NCI-H2107 treated with DMSO at 0.1 percent for 48 hours (cell line): ENCODE data around the gene NRM.
"Not testable (repeated sequence)": the region's sequence is repeated elsewhere in the genome, so short reads cannot be mapped to it uniquely, and the experiment has no call there.

ENCODE experiments used
- DNase-seq: peaks from one replicate; lab custom pipeline; 2025; ENCODE audit not compliant: unreplicated experiment; lab: John Stamatoyannopoulos, UW

NRM gene

DNA sequence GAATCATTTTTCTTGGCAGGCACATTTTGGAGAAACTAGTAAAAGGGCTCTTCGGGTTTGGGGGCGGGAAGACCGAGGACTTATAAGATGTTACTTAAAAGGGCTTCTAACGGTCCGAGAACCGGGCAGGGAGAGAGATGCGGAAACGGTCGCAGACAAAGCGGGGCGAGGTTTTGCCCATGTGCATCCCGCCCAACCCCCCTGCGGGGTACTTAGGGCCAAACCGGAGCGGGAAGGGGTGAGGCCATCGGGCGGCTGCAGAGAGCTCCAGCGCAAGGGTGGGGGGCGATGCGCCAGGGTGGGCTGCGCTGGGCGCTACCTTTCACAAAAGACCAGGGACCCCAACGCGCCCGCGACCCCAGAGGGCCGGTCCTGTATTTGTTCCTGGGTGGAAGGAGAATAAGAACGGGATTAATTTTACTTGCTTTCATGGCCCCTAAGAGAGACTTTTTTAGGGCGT is 30.0 kb upstream of the NRM start:
- no peak for DNase-seq

DNA sequence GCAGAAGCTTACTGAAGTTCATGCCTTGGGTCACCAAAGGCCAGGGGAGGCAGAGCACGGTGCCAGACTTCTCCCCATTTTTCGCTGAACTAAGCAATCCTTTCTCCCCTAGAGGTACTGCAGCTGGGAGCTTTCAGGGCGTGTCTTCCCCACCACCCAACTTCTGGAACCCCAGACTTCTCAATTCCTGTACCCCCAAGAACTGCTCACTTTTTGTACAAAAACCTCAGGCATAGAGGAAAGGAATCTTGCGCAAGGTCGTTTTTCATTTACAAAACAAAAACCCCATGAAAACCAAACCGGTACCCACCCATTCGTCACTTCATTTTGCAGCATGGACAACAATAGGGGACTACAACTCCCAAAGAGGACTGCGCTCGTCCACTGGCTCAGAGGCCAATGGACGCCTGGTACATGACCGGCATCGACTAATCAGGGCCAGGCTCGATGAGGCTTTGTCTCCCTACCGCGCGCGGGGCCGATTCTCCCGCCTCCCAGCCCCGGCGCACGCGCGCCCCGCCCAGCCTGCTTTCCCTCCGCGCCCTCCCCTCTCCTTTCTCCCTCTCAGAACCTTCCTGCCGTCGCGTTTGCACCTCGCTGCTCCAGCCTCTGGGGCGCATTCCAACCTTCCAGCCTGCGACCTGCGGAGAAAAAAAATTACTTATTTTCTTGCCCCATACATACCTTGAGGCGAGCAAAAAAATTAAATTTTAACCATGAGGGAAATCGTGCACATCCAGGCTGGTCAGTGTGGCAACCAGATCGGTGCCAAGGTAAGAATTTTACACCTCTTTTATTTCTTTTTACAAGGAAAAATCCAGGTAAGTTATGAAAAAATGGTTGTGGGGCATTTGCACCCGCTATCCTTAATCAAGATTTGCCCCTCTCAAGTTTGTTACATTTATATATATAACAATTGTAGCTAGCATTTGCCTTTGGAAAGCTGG is 29.3 kb upstream of the NRM start, which contains the start of gene TUBB:
TUBB (plus strand) TSS at position 562 of the 947 bp plus-strand sequence; CDS start at position 717, 155 bp downstream.
- DNase-seq = peak; percentile 79

DNA sequence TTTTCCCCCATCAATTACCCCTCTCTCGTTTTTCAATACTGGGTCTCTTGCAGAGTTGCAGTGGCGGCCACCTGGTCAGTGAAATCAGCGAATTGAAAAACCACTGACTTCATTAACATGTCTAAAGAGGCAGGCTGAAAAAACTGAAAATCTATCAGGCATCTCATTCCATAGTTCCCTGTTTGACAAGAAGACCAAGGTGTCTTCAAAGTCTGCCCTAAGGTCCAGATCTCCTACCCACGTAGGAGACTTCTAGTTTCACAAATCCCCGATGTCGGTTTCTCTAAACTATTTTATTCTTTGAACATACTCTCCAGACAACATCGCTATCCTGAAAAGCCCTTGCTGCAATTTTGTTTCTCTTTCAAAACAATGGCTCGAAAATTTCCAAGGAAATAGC is 28.6 kb upstream of the NRM start:
- peak; percentile 47 for DNase-seq

DNA sequence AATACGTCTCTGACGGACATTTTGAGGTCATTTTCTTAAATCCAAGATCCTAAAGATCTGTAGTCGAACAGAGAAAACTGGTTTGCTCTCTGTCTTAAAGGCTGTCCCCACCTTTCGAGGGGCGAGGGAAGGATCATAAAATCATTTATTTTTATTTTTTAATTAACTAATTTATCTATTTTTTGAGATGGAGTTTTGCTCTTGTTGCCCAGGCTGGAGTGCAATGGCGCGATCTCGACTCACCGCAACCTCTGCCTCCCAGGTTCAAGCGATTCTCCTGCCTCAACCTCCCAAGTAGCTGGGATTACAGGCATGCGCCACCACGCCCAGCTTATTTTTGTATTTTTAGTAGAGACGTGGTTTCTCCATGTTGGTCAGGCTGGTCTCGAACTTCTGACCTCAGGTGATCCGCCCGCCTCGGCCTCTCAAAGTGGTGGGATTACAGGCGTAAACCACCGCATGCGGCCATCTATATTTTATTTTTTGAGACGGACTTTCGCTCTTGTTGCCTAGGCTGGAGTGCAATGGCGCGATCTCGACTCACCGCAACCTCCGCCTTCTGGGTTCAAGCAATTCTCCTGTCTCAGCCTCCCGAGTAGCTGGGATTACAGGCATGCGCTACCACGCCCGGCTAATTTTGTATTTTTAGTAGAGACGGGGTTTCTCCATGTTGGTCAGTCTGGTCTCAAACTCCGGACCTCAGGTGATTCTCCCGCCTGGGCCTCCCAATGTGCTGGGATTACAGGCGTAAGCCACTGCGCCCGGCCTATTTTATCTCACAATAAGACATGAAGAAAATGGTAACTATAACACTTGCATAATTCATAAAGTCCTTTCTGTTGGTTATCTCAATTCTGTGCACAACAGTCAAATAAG is 27.3 kb upstream of the NRM start:
- not testable (repeated sequence) for DNase-seq

DNA sequence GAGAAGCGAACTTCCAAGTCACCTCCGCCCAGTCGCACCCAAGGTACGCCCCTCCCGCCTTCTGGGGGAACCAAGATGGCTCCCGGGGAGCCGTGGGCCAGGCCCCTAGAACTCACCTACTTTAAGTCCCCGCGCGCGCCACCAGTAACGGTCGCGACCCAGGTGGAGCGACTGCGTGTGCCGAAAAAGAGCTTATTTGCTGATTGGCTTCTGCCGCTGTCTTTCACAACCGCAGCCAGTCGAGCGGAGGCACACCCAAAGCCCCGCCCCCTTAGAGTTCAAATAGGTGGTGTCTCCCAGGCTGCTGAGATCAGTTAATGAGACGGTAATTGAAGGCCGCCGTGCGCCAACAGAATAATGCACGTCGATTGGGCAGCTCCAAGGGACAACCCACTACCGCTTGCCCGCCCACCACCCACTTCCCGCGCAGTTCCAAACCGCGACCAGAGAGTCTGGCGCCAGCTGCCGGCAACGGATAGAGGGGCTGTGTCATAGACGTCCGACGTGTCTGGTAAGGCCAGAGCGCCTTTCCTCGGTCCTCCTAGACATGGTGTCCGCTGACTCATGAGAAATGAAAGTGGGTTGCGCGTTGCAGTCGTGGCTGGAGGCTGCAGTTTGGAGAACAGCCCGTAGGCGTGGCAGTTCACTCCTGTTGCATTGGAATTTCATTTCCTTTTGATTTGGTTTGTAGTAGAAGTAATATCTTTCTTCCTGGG is 26.5 kb upstream of the NRM start, which contains the start of gene MDC1:
MDC1 (minus strand) TSS at position 153 of the 716 bp plus-strand sequence. CDS start 2,106 bp downstream, outside the sequence.
- DNase-seq = peak; percentile 94

DNA sequence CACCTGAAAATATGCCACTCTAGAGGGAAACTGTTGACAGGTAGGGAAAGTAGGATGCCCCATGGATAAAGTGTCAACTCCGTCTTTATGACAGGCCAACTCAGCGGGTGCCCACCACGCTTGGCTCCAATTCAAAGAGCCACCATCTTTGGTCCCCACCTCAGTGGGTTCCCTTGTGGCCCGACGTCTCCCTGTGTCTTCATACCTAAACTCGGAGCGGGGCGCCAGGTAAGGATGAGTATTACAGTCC is 26.0 kb upstream of the NRM start:
- no peak for DNase-seq

DNA sequence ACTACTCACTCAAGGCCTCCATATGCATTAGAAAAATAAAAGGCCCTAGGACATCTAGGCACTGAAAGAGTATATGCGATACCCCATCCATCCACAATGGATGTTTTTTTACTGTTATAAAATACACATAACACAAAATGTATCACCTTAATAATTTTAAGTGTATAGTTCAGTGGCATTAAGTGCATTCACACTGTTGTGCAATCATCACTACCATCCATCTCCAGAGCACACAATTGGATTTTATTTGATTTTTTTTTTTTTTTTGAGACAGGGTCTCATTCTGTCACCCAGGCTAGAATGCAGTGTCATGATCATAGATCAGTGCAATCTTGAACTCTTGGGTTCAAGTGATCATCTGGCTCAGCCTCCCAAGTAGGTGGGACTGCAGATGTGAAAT is 23.5 kb upstream of the NRM start:
- no peak for DNase-seq

DNA sequence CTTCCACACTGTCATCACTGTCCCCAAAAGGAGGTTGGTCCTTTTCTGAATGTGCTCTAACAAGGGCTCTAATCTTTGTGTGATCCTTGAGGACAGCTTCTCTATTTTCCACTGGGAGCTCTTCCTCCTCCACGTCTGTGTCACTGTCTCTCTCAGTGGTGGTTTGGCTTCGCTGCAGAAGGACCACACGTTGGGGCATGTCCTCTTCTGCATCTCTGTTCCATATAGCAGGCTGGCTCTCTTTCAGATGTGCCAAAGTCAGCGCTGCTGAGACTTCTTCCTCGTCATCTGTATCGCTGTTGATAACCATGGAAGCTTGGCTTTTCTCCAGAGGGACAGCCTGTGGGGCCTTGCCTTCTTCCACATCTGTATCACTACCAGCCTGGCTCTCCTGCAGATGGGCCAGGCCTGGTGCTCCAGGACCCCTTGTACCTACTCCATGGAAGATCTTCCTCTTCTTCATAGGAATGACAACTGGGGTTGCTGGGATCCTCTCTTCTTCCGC is 21.7 kb upstream of the NRM start:
- no peak for DNase-seq

DNA sequence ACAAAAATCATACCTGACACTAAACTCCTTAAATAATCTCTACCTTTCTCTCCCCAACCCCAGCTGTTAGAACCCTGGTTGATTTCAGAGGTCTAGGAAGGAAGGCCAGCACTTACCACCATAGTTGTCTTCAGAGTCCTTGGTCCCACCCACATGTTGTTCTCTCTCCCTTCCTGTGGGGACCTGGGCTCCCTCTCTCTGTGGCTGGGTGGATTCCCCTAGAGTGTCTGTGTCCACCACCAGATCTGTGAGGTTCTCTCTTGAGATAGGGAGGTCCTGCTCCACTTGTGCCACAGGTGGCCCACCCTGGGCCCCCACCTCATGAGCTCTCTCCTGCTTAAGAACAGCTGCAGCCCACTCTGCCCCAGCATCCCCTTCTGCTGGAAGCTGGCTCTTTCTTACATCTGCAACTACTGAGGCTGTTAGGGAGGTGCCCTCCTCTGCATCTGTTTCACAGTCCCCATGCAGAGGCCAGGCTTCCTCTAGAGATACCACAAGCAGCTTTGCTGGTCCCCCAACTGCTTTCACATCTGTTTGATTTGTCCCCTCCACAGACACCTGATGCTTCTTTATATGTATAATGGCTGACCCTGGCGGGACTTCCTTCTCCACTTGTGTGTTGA is 21.1 kb upstream of the NRM start:
- no peak for DNase-seq

DNA sequence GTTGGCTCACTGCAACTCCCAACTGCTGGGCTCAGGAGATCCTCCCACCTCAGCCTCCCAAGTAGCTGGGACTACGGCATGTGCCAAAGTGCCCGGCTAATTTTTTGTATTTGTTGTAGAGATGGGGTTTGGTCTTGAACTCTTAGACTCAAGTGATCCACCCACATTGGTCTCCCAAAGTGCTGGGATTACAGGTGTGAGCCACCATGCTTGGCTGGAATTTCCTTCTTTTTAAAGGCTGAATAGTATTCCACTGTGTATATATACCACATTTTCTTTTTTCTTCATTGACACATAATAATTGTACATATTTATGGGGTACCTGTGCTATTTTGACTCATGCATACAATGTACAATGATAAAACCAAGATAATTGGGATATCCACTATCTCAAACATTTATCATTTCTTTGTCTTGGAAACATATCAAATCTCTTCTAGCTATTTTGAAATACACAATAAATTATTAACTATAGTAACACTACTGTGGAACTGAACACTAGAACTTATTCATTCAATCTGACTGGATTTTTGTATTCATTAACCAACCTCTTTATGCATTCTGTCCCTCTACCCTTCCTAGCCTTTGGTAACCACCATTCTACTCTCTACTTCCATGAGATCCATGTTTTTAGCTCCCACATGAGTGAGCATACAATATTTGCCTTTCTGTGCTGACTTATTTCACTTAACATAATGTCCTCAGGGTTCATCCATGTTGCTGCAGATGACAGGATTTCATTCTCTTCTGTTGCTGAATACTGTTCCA is 18.5 kb upstream of the NRM start:
- DNase-seq = no peak

DNA sequence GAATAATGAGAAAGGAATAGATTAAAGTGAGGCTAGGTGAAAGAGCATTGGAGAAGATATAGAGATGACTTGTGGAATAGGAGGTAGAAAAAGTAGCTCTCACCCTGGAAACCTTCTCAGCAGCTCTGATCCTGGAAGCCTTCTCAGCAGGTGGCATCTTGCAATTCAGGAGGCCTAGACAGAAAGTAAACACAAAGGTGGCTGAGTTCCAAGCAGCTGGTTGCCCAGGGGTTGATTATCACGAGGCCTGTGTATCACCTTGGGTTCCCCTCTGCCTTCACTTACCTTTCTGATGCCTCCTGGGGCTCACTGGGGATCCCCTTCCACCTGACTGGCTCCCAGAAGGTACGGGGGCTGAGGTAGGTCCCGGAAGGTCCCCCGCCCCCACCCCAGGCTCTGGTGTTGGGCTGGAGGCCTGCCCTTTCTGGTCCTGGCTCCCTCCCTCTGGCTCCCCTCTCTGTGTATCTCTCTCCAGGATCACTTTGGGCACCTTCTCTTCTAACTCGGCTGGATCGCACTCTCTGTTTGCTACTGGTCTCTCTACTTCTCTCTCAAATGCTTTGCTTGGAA is 16.6 kb upstream of the NRM start:
- peak; percentile 71 for DNase-seq

DNA sequence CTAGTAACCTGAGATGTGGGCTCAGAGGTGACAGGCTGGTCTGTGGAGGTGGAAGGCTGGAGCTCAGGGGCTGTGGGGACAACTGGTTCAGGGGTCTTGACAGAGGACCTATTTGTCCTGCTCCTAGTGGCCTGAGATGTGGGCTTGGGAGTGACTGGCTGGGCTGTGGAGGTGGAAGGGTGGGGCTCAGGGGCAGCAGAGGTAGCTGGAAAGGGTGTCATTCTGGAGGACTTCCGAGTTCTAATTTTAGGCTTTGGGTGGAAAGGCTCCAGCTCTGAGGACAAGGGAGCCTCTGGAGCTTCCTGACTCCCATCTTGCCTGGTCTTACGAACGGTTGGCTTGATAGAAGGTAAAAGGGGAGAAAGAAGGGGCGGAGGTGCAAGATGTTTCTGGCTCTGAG is 14.8 kb upstream of the NRM start:
- DNase-seq = no peak

DNA sequence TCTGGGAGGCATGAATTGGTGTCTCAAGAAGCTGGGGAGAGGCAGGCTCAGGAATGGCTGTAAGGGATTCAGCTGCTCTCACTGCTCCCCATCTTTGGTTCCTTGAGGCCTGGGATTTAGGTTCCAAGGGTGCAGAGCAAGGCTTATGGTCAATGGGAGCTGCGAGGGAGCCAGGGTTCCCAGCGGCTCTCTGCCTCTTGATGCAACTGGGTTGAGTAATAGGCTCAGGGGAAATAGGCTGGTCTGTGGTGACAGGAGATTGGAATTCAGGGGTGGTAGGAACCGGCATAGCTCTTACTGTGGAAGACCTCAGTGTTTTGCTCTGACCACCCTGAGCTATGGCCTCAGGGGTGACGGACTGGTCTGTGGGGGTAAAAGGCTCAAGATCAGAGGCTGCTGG is 13.0 kb upstream of the NRM start:
- no peak for DNase-seq

DNA sequence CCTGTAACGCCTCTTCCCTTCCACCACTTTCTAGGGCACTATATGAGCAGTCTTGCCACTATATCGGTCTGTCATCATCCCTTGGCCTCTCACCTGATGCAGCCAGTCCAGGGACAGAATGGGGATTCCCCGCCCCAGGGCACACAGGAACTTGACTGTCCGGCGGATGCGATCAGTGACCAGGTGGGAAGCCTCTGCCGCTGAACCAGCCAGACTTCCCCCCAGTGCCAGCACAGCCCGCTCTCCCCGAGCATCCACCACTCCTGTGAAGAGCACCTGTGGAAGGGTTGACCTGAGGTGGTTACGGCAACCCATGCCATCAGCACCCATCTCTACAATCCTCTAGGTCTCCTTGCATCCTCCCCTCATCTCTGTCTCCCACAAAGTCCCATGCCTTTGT is 12.2 kb upstream of the NRM start:
- no peak for DNase-seq

DNA sequence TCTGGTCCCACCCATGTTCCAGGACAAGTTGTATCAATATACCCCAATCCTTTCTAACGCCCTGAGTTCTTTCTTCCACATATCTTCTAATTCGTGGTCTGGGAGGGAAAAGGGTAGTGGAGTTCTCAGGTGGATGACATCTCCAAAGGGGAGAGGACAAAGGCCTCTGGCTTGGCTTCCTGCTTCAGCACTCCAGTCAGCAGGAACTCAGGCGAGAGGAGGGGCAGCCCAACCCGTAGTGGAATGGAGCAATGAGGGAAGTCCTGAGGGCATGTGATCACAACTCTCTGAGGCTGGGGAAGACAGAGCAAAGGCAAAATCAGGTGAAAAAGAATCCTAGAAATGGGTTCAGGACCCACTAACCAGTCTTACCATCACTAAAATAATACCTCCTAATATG is 9.6 kb upstream of the NRM start:
- no peak for DNase-seq

DNA sequence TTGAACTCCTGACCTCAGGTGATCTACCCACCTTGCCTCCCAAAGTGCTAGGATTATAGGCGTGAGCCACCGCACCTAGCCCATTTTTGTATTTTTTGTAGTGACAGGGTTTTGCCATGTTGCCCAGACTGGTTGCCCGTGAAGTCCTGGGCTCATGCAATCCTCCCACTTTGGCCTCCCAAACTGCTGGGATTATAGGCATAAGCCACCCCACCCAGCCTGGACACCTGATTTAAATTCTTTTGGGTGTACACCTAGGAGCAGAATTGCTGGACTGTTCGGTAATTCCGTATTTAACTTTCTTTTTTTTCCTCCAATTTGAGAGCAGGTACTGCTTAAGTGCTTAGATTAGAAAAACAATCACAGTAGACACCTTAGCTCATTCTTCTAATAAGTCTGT is 5.6 kb upstream of the NRM start:
- DNase-seq = no peak

DNA sequence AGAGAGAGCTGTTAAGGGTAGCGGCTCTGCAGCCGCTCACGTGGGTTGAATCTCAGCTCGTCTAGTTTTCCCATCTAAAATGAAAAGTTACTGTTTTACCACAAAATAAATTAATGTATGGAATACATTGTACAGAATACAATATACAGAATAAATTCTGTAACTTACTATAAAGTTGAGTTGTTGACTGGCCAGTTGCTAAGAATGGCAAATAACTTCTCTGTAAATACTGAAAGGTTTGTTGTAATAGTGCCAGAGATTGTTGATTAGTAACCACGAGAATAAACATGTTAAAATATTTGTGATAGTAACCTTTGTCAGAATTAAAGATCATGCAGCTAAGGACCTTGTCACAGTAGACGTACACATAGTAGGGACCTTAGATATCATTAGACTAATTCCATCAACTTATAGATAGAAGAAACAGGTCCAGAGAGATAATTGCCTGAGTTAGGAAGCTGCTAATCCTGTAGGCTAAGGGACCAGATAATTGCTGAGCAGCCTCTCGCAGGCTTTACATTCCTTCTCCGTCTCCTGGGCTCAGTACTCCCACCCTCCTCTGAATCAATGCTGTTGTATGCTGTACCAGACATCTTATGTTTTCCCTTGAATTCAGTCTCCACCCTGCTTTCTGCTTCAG is 544 bp upstream of the NRM start:
- DNase-seq = no peak

DNA sequence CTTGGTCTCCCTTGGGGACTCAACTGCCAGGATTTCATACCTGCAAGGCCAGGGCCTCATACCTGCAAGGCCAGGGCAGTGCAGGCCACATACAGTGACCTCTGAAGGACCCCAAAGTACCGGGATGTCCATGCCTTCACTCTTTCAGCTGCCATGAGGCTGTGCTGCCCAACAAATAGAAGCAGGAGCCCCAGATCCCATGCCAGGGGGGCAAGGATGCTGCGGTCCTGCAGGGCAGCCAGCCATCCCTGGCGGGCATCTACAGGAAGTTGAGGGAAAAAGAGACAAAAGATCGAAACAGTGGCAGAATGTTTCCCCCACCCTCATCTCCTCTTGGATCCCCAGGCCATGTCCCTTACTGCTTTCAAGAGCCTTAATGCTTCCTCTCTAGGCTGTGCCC is 799 bp downstream of the NRM start:
- DNase-seq = no peak
